Stromal cell of bone marrow (primary cell): ENCODE results near the gene GRIA4.
"Not testable (repeated sequence)": the region's sequence is repeated elsewhere in the genome, so short reads cannot be mapped to it uniquely, and the experiment has no call there.

Experiments used
- DNase-seq: peaks from one replicate; pipeline ENCODE4 v3.0.0-alpha.2; 2012; ENCODE audit warnings: low read depth

The GRIA4 gene

DNA sequence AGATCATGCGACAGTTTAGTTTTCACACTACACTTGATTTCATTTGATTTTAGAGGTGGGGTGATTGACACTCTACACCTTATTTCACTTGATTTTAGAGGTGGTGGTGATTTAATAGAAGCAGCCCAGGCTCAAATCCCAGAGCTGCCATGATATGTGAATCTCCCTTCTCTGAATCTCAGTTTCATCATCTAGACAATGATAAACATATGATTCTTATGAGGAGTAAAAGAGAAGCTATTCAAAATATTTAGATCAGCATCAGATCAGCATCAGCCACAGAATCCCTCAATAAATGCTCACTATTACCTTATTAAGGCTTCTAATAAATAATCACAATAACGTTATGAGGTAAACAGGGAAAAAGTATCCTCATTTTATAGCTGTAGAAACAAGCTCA is 313.4 kb downstream of the GRIA4 start:
- no peak for DNase-seq

DNA sequence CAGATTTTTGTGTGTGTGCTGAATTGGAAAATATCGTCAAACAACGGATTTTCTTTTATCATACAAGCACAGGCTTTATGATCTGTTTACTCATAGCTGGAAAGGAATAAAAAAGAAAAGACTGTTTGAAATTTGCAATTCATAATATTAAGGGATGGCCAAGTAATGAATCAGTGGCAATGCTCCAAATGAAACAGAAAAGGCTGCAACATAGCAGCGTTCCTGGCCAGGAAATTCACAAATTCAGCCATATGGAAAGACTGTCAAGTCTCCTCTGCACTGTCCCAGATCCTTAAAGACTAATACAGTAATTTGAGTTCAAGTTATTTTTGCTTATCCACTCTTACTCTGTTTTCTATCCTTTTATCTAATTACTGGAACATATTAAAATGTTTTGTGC is 313.9 kb downstream of the GRIA4 start:
- peak; percentile 33 for DNase-seq

DNA sequence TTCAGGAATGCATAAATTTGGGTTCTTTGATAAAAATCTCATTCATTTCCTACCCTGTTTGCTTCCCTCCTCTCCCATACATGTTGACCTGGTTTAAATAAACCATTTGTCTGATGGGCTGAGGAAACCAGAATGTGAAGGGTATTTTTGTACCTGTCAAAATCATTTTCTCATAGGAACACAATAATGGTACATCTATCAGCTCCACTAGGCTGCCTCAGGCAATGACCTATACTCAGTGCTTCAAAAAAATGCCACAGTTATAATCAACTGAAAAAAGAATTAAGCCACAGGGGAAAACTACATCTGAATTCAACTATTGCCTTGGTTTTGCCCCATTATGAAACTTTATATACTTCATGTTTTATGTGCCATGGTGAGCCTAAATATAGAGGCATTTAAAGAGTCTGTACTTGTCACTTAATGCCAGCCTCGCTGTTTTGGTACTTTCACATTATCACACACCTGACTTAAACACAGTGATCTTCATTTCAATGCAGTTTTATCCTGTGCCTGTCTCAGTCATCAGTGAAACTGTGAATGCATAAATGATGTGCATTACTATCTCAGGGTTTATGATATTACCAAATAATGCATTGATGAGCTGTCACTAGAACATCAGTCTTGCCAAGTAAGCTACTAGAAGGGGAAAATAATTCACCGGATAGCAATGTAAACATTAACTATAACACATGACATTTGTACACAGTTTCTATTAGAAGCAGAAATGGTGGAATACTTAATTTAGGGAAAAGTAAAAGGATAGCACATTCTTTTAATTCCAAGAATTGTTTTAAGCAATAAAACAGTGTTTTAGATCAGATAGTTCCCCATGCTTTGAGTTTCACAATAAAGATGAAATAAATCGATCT is 319.4 kb downstream of the GRIA4 start:
- DNase-seq: no peak

DNA sequence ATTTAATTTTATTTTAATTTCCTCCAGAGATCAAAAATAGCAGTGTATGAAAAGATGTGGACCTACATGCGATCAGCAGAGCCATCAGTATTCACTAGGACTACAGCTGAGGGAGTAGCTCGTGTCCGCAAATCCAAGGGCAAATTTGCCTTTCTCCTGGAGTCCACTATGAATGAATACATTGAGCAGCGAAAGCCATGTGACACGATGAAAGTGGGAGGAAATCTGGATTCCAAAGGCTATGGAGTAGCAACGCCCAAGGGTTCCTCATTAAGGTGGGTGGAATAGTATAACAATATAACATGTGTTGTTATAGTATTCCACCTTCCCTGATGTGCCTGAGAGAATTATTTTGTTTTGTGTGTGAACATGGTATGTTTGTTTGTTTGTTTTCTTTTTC is 323.8 kb downstream of the GRIA4 start:
- no peak for DNase-seq

DNA sequence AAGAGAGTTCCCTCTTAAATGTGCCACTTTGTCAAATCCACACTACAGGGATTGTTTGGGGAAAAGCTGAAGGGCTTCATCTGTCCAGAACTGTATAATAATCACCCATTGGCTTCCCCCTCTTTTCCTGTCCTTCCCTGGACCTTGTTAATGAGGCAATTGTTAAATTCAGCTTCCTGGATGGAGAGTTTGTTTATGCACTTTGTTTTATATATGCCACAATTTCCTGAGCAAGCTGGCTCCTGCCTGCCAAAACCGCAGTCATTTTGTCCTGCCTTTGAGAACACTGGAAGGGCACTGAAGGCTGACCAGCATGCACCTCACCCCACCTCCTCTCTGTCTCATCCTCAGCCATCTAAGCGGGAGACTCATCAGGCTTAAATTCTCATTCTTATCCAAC is 325.9 kb downstream of the GRIA4 start:
- DNase-seq: no peak

DNA sequence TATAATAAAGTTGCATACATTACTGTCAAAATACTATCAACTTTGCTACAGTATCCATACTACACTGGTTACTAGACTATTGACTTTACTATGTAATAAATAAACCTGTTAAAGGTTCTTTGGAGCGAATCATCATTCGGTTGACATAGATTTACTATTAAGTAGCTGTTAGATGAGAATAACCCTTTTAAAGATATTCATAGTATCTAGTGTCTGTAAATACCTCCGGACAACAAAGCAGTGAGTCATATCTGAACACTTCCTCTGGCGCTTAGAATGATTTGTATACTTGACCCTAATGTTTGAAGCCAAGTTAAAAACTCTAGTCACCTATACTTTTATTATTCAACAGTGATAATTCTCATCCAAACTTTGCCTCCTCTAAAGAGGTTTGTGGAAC is 327.5 kb downstream of the GRIA4 start:
- no peak for DNase-seq

DNA sequence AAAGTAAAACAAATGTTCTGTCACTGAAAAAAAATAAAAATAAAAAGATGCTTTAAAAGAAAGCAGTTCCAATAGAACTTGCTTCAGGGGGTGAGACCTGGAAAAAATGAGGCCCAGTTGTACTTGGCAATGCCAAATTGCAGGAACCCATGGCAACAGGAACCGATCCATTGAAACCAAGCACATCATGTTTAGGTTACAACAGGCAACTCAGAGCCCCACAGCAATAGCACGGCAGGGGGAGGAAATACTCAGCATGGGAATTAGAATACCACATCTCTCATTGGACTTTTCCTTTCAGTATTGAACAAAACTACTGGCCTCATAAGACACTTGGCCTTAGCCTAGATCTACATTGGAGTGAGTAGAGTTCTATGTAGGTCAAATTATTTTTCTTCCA is 327.9 kb downstream of the GRIA4 start:
- DNase-seq: no peak

DNA sequence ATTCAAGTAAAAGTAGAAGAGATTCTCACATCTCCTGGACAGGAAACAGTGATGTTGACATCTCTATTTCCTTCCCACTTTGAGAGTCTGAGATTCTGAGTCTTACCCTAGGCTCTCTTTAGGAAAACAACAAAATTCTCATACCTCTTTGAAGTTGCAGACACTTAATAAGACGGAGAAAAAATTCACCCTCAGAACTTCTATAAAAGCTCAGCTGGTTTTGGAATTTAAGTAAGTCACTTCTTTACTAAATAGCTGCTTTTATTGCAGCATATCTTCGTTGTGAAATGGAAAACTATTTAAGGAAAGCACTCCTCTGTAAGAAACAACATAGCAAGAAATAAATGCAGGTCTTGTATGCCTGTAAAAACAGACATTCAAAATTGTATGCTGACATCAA is 333.0 kb downstream of the GRIA4 start:
- no peak for DNase-seq

DNA sequence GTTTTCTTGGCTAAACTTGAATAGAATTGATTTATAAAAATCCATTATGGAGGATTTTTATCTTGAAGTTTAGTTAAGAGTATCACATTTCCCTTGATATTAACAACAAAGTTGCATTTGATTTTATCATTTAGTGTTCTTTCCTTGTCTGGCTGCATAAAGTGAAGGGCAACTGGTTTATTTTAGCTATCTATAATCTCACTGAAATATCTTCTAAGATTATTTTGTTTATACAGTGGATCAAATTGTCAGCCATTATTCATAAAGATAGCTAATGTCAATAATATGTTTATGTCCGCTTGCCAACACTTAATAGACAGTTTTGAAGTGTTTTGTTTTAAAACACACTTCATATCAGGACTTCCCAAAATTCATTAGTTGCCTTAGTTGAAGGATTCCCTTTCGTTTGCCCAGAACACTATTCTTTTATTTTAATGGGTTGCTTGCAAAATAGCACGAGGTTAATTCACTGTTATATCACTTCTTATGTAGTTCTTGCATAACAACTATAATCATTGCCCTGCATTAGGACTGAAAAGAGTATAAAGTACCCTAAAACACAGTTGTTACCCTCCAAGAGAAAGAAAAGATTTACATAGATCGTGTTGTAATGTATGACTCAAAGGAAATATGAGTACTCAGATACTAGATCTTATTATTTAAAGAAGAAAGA is 339.2 kb downstream of the GRIA4 start:
- DNase-seq: no peak

DNA sequence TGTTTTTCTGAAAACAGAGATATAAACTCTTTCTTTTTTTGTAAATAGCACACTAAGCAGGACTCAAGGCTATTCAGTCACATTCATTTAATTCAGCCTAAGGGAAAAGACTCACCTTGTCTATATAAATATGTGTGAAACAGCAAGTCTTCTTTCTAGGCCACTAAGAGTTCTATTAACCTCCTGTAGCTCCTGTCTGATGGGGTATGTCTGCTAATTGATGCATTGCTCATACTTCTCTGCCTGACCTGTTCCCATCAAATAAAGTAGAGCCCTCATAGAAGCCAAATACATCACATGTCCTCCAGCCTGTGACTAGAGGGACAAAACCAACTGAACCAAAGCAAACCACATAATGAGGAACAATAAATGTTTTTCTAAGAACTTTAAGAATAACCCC is 344.0 kb downstream of the GRIA4 start:
- DNase-seq: no peak

DNA sequence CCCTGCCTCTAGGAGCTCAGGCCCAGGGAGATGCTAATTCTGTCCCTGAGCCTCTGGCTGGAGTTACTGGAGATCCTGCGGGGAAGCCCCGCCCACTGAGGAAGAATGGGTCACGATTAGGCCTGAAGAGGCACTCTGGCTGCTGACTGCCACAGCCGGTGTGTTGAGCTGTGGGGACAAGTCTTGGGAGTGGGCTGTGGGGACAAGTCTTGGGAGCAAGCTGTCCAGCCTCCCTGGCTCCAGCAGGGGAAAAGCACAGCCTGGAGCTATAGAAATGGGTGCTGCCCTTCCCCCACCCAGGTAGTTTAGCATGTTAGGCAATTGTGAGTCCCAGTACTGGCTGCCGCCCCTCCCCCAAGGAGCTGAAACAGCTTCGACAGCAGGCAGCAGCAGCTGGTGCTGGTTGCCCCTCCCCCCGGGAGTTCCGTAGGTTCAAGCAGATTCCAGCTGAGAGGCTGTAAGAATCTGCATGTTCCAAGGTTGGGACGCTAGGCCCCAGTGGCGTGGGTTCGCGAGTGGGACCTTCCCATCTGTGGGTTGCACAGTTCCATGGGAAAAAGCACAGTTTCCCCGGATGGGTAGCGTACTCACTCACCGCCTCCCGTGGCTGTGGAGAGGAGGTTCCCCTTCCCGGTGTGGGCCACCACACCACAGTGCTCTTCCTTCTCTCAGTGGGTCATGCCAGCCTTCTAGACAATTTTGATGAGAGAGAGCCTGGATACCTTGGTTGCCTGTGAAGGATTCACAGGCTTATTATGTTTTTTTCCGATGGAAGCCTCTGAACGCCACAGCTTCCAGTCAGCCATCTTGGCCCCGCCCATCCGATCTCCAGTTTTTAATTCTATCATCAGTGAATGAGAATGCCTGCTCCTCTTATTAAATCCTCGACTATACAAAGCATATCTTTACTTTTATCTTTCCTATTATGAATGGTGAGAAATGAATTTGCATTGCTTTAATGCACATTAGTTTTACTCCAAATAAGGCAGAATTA is 350.7 kb downstream of the GRIA4 start:
- DNase-seq: no peak

DNA sequence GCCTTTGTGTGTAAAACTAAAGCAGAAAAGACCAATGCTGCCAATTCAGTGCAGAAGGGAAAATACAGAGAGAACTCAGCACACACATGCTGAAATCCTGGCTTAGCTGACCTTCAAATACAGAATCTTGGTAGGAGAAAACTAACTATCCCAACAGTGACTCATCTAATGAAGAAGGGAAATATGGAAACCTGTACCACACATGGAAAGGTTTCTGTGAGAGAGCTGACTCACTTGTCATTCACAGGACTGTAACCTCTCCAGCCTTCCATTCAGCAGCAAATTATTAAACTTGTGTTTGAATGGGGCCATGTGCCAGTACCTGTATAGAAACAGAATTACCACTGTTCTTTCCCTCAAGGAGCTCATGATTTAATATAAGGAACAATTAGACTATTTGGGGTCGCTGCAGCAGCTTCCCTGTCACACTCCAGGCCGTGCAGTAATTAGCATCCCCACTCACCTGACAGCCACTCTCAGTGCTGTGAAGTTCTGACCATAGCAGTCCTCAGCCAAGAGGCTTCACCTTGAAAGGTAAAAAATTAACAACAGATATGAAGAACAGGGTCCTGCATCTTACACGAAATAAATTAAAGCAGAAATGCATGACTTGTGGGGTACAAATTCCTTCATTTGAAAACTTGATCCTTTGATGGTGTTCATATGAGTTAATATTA is 358.3 kb downstream of the GRIA4 start:
- no peak for DNase-seq

DNA sequence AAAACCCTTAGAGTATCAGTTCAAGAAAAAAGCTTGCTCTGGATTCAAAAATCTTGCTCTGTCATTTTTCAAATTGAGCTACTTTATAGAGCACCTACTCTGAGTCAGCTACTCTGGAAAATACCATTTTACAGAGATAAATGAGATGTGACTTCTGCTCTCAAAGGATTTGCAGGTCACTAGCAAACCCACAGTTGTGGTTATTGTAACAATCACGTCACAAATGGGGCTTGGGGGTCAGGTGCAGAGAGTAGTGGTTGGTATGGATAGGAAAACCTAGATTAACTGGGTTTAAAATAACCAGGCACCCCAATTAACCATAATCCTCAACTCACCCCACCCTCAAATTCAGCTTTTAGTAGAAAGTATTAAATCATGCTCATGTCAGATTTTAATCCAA is 359.9 kb downstream of the GRIA4 start:
- no peak for DNase-seq

DNA sequence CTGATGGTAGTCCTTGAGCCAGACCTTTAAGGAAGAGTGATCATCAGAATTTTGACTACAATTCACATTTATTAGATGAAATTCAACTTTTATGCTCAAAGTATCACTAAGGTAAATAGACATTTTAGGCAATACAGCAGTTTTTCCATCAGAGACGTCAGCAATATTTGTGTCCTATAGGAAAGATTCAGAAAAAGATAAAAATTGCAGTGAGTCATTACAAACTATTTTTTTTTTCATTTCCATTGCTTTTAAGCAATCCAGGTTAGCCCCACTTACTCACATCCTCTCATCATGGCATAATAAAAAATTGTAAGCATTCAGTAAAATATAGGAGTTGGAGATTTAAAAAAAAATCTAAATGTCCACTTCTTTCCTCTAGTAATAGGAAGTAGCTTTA is 365.3 kb downstream of the GRIA4 start:
- no peak for DNase-seq

DNA sequence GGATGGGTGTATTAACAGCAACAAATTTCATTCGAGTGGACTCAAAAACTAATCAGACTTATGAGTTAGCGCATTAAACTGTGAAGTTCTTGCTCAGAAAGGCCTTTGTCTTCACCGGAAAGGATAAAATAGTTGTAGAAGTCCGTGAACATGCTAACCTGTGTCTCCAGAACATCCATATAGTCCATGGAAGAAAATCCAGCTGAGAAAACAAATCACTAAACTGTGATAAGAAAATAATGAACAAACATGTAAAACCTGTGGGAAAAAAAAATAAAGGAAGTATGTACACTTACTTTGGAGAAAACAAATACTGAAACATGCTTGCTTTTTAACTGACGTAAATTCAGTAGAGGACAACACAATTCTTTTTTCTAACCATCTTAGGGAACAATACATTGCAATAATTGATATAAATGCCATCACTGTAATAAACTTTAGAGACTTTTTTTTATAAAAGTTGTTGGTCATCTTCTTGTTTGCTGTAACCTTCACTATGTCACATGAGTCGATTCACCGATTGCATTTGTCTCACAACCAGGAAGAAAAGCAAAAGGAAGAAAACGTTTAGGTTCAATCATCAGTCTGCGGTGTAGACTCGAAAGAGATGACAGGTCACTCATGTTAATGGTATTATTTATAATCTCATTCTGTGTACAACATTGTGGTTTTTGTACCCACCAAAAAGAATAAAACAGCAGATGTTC is 370.3 kb downstream of the GRIA4 start:
- no peak for DNase-seq

DNA sequence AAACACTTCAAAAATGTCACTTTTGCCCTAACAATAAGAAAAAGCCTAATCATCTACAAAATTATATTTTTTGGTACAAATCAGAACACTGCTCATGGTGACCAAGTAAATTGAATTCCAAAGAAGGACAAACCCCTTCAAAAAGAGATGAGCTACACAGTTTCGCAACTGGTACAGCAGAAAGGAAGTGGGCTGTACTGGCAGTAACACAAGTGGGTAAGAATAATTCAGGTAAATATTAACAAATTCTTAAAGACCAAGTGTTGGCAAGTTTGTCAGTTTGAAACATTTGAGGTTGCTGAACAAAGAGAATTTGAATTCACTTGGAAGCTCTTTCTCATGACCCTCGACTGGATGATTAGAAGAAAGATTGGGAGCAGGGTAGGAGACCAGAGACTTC is 376.7 kb downstream of the GRIA4 start:
- no peak for DNase-seq

DNA sequence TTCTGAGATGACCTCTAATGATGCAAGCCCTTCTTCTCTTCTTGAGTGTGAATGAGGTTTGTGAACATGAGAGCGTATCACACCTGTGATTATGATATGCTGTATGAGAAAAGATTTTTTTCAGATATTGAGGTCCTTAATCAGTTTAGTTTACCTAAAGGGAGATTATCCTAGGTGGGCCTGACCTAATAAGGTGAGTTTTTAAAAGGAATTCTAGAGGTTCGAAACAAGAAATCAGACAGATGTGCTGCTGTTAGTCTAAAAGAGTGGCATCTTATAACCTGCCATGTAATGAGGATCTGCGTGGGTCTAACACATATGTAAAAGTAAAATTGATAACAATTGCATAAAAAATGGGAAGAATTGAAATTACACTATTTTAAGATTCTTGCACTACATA is 378.3 kb downstream of the GRIA4 start:
- DNase-seq: no peak

DNA sequence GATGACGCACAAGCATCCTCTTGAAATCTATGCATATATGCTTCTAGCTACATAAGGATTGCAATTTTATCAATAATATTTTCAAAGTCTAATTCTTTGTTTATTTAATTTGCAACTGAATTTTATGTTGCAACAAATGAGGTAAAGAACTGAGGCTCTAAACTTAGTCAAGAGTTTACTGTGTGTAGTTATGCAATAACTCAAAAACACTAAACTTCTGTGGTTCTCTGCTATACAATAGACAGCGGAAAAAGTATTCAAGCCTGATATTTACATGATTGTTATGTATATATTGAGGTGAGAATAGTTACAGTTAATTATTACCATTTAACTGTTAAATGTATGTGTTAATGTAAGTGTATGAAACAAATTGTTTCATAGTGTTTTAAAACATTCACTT is 379.3 kb downstream of the GRIA4 start:
- DNase-seq: no peak

DNA sequence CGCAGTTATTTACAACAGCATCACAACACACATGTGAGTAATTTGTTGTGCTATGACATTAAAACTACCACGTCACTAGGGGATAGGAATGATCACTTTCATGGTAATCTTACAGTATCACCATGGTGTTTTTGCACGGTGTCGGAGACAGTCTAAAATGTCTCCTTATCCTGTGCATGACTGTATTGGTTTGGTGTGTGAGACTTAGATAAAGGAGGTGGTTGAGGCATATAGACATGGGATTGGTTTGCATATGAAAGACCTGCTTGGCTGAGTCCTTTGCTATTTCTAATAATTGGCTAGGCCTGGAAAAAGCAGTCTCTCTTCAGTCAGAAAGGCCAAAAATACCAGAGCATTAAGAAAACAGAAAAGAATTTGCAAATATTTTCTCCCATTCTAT is 382.0 kb downstream of the GRIA4 start:
- no peak for DNase-seq

DNA sequence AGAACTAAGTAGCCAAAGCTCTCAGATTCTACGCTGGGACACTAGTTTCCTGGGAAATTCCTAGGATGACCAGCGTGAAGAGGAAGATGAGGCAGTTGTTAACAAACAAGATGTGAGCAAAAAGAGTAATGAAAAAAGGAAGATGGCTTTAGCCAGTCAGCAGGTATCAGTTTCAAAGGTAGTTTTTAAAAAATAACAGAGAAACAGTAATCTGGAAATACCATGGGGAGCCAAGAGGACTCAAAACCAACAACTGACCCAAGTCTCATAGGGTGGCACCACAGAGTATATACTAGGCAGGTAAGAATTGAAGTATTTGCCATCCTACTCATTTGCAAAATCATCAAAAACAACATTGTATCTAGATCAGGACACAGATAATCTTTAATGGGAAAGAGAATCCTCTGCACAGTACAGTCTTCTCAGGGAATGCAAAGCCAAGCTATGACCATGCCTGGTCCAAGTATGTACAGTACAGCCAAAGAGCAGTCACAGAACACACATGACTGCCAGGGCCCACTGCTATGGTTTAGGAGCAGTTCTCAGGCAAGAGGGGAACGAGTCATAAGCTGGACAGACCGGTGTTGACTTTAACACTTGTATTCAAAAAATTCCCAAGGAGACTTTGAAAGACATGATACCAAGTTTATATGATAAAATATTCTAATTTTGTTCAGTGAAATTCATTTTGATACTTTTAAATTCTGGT is 391.6 kb downstream of the GRIA4 start:
- DNase-seq: no peak

DNA sequence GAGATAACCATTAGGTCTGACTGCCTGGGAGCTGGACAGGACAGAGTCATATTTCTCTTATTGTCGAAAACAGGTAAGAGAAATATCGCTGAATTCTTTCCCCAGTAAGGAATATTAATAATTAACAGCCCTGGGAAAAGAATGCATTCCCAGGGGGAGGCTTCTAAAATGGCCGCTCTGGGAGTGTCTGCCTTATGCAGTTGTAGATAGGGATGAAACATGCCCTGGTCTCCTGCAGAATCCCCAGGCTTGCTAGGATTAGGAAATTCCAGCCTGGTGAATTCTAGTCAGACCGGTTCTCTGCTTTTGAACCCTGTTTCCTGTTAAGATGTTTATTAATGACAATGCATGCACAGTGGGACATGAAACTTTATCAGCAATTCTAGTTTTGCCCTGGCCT is 393.2 kb downstream of the GRIA4 start:
- DNase-seq: not testable (repeated sequence)
